Bronchial epithelial cell (primary cell): ENCODE data around the gene TOLLIP. TPM values are rescaled to one million over a fixed set of nuclear protein-coding genes. Genes with fewer than 3 reads are reported as not detected.

Source experiments
- DNase-seq: peaks from one replicate; pipeline ENCODE4 v3.0.0-alpha.2; 2010; ENCODE audit warnings: low read depth
- FAIRE-seq: peaks from 2 replicates; lab custom pipeline; 2011; peaks lifted over from hg19 to GRCh38; lab: Jason Lieb, UNC
- H3K27me3 ChIP-seq: 2 replicates; pipeline ENCODE4 v1.5.1; 2011; ENCODE audit warnings: low read length; ENCODE audit not compliant: control insufficient read depth, insufficient read depth
- H3K36me3 ChIP-seq: 2 replicates; pipeline ENCODE4 v1.5.1; 2011; ENCODE audit warnings: low read length; ENCODE audit not compliant: control insufficient read depth, insufficient read depth
- H3K4me3 ChIP-seq: 2 replicates; pipeline ENCODE4 v1.5.1; 2011; ENCODE audit warnings: mild to moderate bottlenecking, low read depth, low read length, control low read depth
- CTCF ChIP-seq: IDR thresholded peaks from 2 replicates; pipeline ENCODE4 v1.5.1; 2011; ENCODE audit warnings: mild to moderate bottlenecking, moderate library complexity, low read length, control low read depth, inconsistent platforms; ENCODE audit not compliant: insufficient read depth, severe bottlenecking
- total RNA-seq: library from RNA; depleted of rRNA; stranded (reverse); fragments of >200 nt; gene quantifications from 2 replicates; pipeline ENCODE4 v1.2.1, GENCODE V29; 2014

TOLLIP gene
- total RNA-seq, 1 donor from 2014 or later = 43.4 TPM

DNA sequence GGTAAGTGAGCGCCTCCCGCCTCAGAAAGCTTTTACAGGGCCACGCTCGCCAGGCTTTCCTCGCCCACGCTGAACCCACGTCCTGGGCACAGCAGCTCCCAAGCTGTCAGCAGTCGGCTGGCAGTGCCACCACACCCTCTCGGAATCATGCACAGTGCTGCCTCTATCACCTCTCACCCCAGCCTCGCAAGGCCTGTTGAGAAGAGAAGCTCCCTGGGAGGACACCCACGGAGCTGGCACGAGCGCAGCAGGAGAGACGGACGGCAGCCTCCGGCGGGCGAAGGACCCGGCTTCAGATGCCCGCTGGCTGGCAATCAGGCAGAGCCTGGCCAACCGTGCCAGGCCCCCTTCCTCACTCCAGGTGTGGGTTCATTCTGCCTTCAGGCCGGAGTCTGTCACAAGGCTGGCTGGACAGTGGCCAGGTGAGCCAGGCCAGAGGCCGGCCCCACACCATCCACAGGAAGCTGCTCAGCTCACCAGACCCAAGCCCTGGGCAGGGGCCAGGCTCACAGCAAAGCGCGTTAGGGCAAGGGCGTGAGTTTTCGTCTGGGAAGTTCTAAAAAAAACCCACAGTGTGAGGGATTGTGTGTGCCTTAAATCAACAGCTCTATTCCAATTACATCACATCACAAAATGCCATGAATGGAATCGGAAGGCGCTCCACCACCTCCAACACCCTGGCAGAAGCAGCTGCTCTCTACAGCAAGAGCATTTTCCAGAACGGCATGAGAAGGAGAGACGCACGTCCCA, 33.2 kb downstream of the TOLLIP start:
- FAIRE-seq (no peak), DNase-seq (no peak)

DNA sequence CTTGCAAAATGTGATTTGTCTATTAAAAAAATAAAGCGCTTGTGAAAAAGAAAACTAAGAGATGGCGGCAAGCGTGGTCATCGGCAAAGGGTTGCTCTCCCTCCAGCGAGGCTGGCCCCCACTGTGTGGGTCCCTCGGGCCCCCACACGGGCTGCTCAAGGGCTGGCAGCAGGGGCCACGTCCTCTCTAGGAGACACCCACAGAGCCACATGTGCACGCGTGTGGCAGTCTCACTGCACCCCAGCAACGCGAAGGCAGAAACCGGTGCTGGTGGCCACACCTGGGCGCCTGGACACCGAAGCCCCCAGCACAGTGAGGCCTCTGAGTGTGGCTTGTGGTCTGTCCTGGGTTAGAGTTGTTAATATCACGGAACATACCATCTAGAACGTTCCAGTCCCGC, 34.4 kb downstream of the TOLLIP start:
- no peak for DNase-seq
- H3K36me3 ChIP-seq = peaks cover 32% of the 10 kb centered on the region
- H3K27me3 ChIP-seq = no peaks in the 10 kb centered on the region
- no peak for FAIRE-seq
- TF ChIP-seq CTCF = no peak
- no peak overlapping the region for H3K4me3 ChIP-seq

More for the DNA sequence above, 33.2 kb downstream of the TOLLIP start:
- no peak for TF ChIP-seq CTCF
- Histone ChIP-seq H3K4me3 (no peak overlapping the region), H3K36me3 (peaks cover 36% of the 10 kb centered on the region), H3K27me3 (no peaks in the 10 kb centered on the region)

- Histone ChIP-seq H3K36me3 (peaks cover 30% of the 10 kb centered on the region), H3K4me3 (no peak overlapping the region), H3K27me3 (no peaks in the 10 kb centered on the region)
- TF ChIP-seq CTCF = no peak
- no peak for DNase-seq
- FAIRE-seq = no peak
Measured at GRCh38 chr11:1274501-1274900, 34.9 kb downstream of the TOLLIP start.

GRCh38 chr11:1272531-1272930, 36.9 kb downstream of the TOLLIP start:
- DNase-seq = no peak
- FAIRE-seq = no peak
- peaks cover 16% of the 10 kb centered on the region for H3K36me3 ChIP-seq
- no peaks in the 10 kb centered on the region for H3K27me3 ChIP-seq
- TF ChIP-seq CTCF = no peak
- no peak overlapping the region for H3K4me3 ChIP-seq

- peaks cover 11% of the 10 kb centered on the region for H3K36me3 ChIP-seq
- no peaks in the 10 kb centered on the region for H3K27me3 ChIP-seq
- DNase-seq (no peak), FAIRE-seq (no peak)
- TF ChIP-seq CTCF = no peak
- no peak overlapping the region for H3K4me3 ChIP-seq
Measured at GRCh38 chr11:1271927-1272326, 37.5 kb downstream of the TOLLIP start.

GRCh38 chr11:1271406-1271805, 38.0 kb downstream of the TOLLIP start:
- peaks cover 7% of the 10 kb centered on the region for H3K36me3 ChIP-seq
- TF ChIP-seq CTCF = no peak
- FAIRE-seq = no peak

More at GRCh38 chr11:1271406-1271805, 38.0 kb downstream of the TOLLIP start:
- Histone ChIP-seq H3K4me3 (no peak overlapping the region), H3K27me3 (no peaks in the 10 kb centered on the region)
- no peak for DNase-seq
